A673 (cell line): ENCODE data around the gene CHRND.

Experiments used
- CTCF ChIP-seq: fragments of 300-800, 200-600 bp; sonication (generic); conservative IDR thresholded peaks from 2 replicates; pipeline ENCODE4 v1.5.1; 2017; ENCODE audit warnings: low read depth, mild to moderate bottlenecking, antibody characterized with exemption, low read length, moderate library complexity, mixed read lengths
- EZH2 ChIP-seq: fragments of 200-600 bp; sonication (generic); IDR thresholded peaks from 2 replicates; pipeline ENCODE4 v1.6.1; 2017; ENCODE audit warnings: borderline replicate concordance, low read depth, mild to moderate bottlenecking, mixed read lengths, antibody characterized with exemption, low read length; ENCODE audit not compliant: poor library complexity, severe bottlenecking

GRCh38 chr2:232506709-232507108 lies 19.3 kb upstream of the CHRND start:
- no peak for TF ChIP-seq CTCF
- no peak for TF ChIP-seq EZH2
